H1 (cell line): ENCODE data around the gene BRD2. TPM values are rescaled to one million over a fixed set of nuclear protein-coding genes. Genes with fewer than 3 reads are reported as not detected.

Experiments
- CTCF ChIA-PET: fragments of 300-600 bp; sonication (Branson Sonifier 250); formaldehyde crosslinking; loops from one replicate; lab custom pipeline; 2021; ENCODE audit not compliant: partially characterized antibody; lab: Charles Lee
- POLR2A ChIA-PET: fragments of 300-600 bp; sonication (Branson Sonifier 250); formaldehyde crosslinking; loops from one replicate; lab custom pipeline; 2021; ENCODE audit warnings: inconsistent platforms; ENCODE audit not compliant: partially characterized antibody; lab: Charles Lee
- DNase-seq, 2 experiments: peaks; one replicate each; pipeline versions ENCODE4 v3.0.0 to v3.0.0-alpha.2; 2010 to 2022; ENCODE audit warnings: low spot score in 2 of 2, low read depth in 1 of 2, mixed read lengths in 1 of 2
- FAIRE-seq: peaks from 2 replicates; lab custom pipeline; 2011; peaks lifted over from hg19 to GRCh38; lab: Jason Lieb, UNC
- H2AFZ ChIP-seq: 2 replicates; pipeline ENCODE4 v1.8.1; 2012; ENCODE audit warnings: low read length, inconsistent platforms
- H2AK5ac ChIP-seq: 2 replicates; pipeline ENCODE4 v1.6.1; 2013; ENCODE audit warnings: low read depth, low read length
- H2BK120ac ChIP-seq: replicated peaks from 2 replicates; pipeline ENCODE3; 2013; ENCODE audit warnings: low read depth, low read length, inconsistent platforms
- H2BK12ac ChIP-seq: 2 replicates; pipeline ENCODE4 v1.6.1; 2013; ENCODE audit warnings: low read depth, low read length
- H2BK15ac ChIP-seq: 2 replicates; pipeline ENCODE4 v1.6.1; 2013; ENCODE audit warnings: low read length
- H2BK20ac ChIP-seq: 2 replicates; pipeline ENCODE4 v1.6.1; 2013; ENCODE audit warnings: low read length
- H2BK5ac ChIP-seq: 2 replicates; pipeline ENCODE4 v1.6.1; 2013; ENCODE audit warnings: low read depth, low read length
- H3K14ac ChIP-seq: 2 replicates; pipeline ENCODE4 v1.6.1; 2013; ENCODE audit warnings: inconsistent platforms; ENCODE audit not compliant: insufficient read length
- H3K18ac ChIP-seq: 2 replicates; pipeline ENCODE4 v1.6.1; 2013; ENCODE audit warnings: low read length; ENCODE audit errors: extremely low read depth
- H3K23ac ChIP-seq: 2 replicates; pipeline ENCODE4 v1.6.1; 2013; ENCODE audit warnings: inconsistent platforms; ENCODE audit not compliant: insufficient read length
- H3K23me2 ChIP-seq: 2 replicates; pipeline ENCODE4 v1.6.1; 2013; ENCODE audit warnings: low read depth, low read length
- H3K27ac ChIP-seq: 2 replicates; pipeline ENCODE4 v1.6.1; 2011; ENCODE audit warnings: low read depth, low read length, inconsistent platforms
- H3K27me3 ChIP-seq, 4 experiments: replicated peaks in 1 of 4; 1 replicate in 1 of 4; 2 replicates in 3 of 4; pipeline versions ENCODE4 v1.6.1 to v1.8.1; 2011 to 2013; ENCODE audit warnings: low read length in 3 of 4, mild to moderate bottlenecking in 3 of 4, inconsistent platforms in 2 of 4, mixed read lengths in 2 of 4, moderate library complexity in 1 of 4; ENCODE audit not compliant: control insufficient read depth in 3 of 4, insufficient read depth in 3 of 4; ENCODE audit errors: extremely low read depth in 1 of 4
- H3K36me3 ChIP-seq, 4 experiments: 2 replicates each; pipeline versions ENCODE4 v1.6.1 to v1.8.1; 2011 to 2013; ENCODE audit warnings: mild to moderate bottlenecking in 4 of 4, low read length in 3 of 4, moderate library complexity in 2 of 4, control low read depth in 1 of 4, inconsistent platforms in 1 of 4; ENCODE audit not compliant: insufficient read depth in 4 of 4, control insufficient read depth in 2 of 4
- H3K4ac ChIP-seq: replicated peaks from 2 replicates; pipeline ENCODE3; 2013; ENCODE audit warnings: low read length, low read depth, mixed read lengths, inconsistent platforms; ENCODE audit not compliant: insufficient read length
- H3K4me1 ChIP-seq, 4 experiments: replicated peaks in 1 of 4; 1 replicate in 1 of 4; 2 replicates in 3 of 4; pipeline versions ENCODE4 v1.6.1 to v1.8.1; 2011 to 2013; ENCODE audit warnings: low read length in 3 of 4, inconsistent platforms in 2 of 4, mixed read lengths in 1 of 4; ENCODE audit not compliant: insufficient read depth in 4 of 4, control insufficient read depth in 3 of 4
- H3K4me2 ChIP-seq, 2 experiments: 2 replicates each; pipeline versions ENCODE4 v1.6.1 to v1.8.1; 2011 to 2013; ENCODE audit warnings: low read depth in 2 of 2, low read length in 2 of 2, control low read depth in 1 of 2, inconsistent platforms in 1 of 2, mild to moderate bottlenecking in 1 of 2; ENCODE audit not compliant: insufficient read depth in 1 of 2
- H3K4me3 ChIP-seq, 4 experiments: fragments of 200-600, 300-600 bp in 1 of 4; sonication (generic), shearing (Covaris generic), sonication (Bioruptor Twin) in 1 of 4; 2 replicates each; pipeline versions ENCODE4 v1.5.1 to v1.8.1; 2011 to 2016; ENCODE audit warnings: low read length in 4 of 4, low read depth in 3 of 4, control low read depth in 2 of 4, inconsistent platforms in 2 of 4, mild to moderate bottlenecking in 2 of 4, mixed read lengths in 1 of 4, moderate library complexity in 1 of 4; ENCODE audit not compliant: insufficient read depth in 2 of 4; ENCODE audit errors: extremely low read depth in 1 of 4
- H3K56ac ChIP-seq: replicated peaks from 2 replicates; pipeline ENCODE3; 2013; ENCODE audit warnings: low read depth, mild to moderate bottlenecking, mixed read lengths, low read length, inconsistent platforms; ENCODE audit not compliant: insufficient read length
- H3K79me1 ChIP-seq: 2 replicates; pipeline ENCODE4 v1.6.1; 2013; ENCODE audit warnings: low read depth, low read length, control low read depth
- H3K79me2 ChIP-seq, 2 experiments: 2 replicates each; pipeline versions ENCODE4 v1.6.1 to v1.8.1; 2012 to 2013; ENCODE audit warnings: low read length in 2 of 2, mild to moderate bottlenecking in 2 of 2, inconsistent platforms in 1 of 2; ENCODE audit not compliant: insufficient read depth in 2 of 2, control insufficient read depth in 1 of 2
- H3K9ac ChIP-seq, 4 experiments: replicated peaks in 1 of 4; 1 replicate in 1 of 4; 2 replicates in 3 of 4; pipeline versions ENCODE4 v1.6.1 to v1.8.1; 2011 to 2013; ENCODE audit warnings: low read depth in 3 of 4, low read length in 3 of 4, control low read depth in 2 of 4, mild to moderate bottlenecking in 2 of 4, moderate library complexity in 2 of 4, inconsistent platforms in 1 of 4; ENCODE audit errors: extremely low read depth in 1 of 4
- H3K9me3 ChIP-seq, 2 experiments: 2 replicates each; pipeline versions ENCODE4 v1.6.1 to v1.8.1; 2012 to 2013; ENCODE audit warnings: mild to moderate bottlenecking in 2 of 2, moderate library complexity in 2 of 2, control low read depth in 1 of 2, inconsistent platforms in 1 of 2, low read depth in 1 of 2, low read length in 1 of 2, mixed read lengths in 1 of 2; ENCODE audit not compliant: insufficient read depth in 2 of 2
- H4K20me1 ChIP-seq, 2 experiments: replicated peaks in 1 of 2; 2 replicates each; pipeline versions ENCODE3 to v1.8.1; 2011 to 2013; ENCODE audit warnings: inconsistent platforms in 2 of 2, low read length in 2 of 2, mild to moderate bottlenecking in 1 of 2; ENCODE audit not compliant: insufficient read depth in 2 of 2, control insufficient read depth in 1 of 2
- H4K5ac ChIP-seq: 2 replicates; pipeline ENCODE4 v1.6.1; 2013; ENCODE audit warnings: low read length, low read depth, mixed read lengths, inconsistent platforms; ENCODE audit not compliant: insufficient read length
- H4K8ac ChIP-seq: 2 replicates; pipeline ENCODE4 v1.8.0; 2013; ENCODE audit warnings: mild to moderate bottlenecking, moderate library complexity, low read length, inconsistent platforms; ENCODE audit not compliant: insufficient read depth; ENCODE audit errors: extremely low read depth
- H4K91ac ChIP-seq: replicated peaks from 2 replicates; pipeline ENCODE3; 2013; ENCODE audit warnings: low read length, mixed read lengths, inconsistent platforms; ENCODE audit not compliant: insufficient read length
- BCL11A ChIP-seq, 2 experiments: IDR thresholded peaks; one replicate each; pipeline ENCODE4 v1.6.1; 2011; ENCODE audit warnings: low read depth in 2 of 2, low read length in 2 of 2, mild to moderate bottlenecking in 2 of 2
- CREB1 ChIP-seq: IDR thresholded peaks from 2 replicates; pipeline ENCODE4 v1.6.1; 2012; ENCODE audit warnings: inconsistent platforms
- CTCF ChIP-seq, 3 experiments: IDR thresholded peaks; 1 replicate in 2 of 3; 2 replicates in 1 of 3; pipeline versions ENCODE4 v1.5.1 to v1.6.1; 2011; ENCODE audit warnings: low read length in 3 of 3, mild to moderate bottlenecking in 3 of 3, inconsistent platforms in 2 of 3, low read depth in 1 of 3, moderate library complexity in 1 of 3; ENCODE audit not compliant: insufficient read depth in 1 of 3; ENCODE audit errors: control extremely low read depth in 1 of 3
- E2F6 ChIP-seq: IDR thresholded peaks from 2 replicates; pipeline ENCODE4 v1.6.1; 2012; ENCODE audit warnings: inconsistent platforms
- GABPA ChIP-seq: IDR thresholded peaks from 2 replicates; pipeline ENCODE4 v1.6.1; 2011; ENCODE audit warnings: mild to moderate bottlenecking, low read length, moderate library complexity, borderline replicate concordance; ENCODE audit not compliant: insufficient read depth
- JUND ChIP-seq: IDR thresholded peaks from 2 replicates; pipeline ENCODE4 v1.6.1; 2011; ENCODE audit warnings: mild to moderate bottlenecking, improper control_type of control experiment, low read length
- MAFK ChIP-seq: IDR thresholded peaks from 2 replicates; pipeline ENCODE4 v1.6.1; 2012; ENCODE audit warnings: low read depth, mild to moderate bottlenecking, improper control_type of control experiment, low read length
- PHF8 ChIP-seq: fragments of 200-600 bp; sonication (generic); conservative IDR thresholded peaks from 2 replicates; pipeline ENCODE4 v1.7.1; 2012; ENCODE audit warnings: low read depth, mild to moderate bottlenecking, inconsistent platforms, low read length, moderate library complexity
- POU5F1 ChIP-seq: IDR thresholded peaks from 2 replicates; pipeline ENCODE4 v1.6.1; 2011; ENCODE audit warnings: low read depth, mild to moderate bottlenecking, low read length, moderate library complexity
- SP2 ChIP-seq: IDR thresholded peaks from 2 replicates; pipeline ENCODE4 v1.6.1; 2012; ENCODE audit warnings: mild to moderate bottlenecking, low read length, inconsistent platforms
- ZNF274 ChIP-seq: IDR thresholded peaks from 2 replicates; pipeline ENCODE4 v1.7.0; 2012; ENCODE audit warnings: low read length, borderline replicate concordance; ENCODE audit errors: extremely low read depth
- WGBS, 2 experiments: shearing (Covaris generic) in 1 of 2; methylation state at CpG; one replicate each; pipeline versions ENCODE4 v1.1.6 to v1.1.7; 2013 to 2015; ENCODE audit warnings: low lambda C conversion rate in 2 of 2, mixed read lengths in 2 of 2, inconsistent platforms in 1 of 2, low coverage in 1 of 2, missing lambda C conversion rate in 1 of 2; ENCODE audit not compliant: insufficient replicate concordance in 2 of 2, insufficient coverage in 1 of 2, insufficient read length in 1 of 2; ENCODE audit errors: extremely low coverage in 1 of 2, missing lambda C conversion rate in 1 of 2; 5-methylcytosine and 5-hydroxymethylcytosine counted together
- polyA plus RNA-seq, 7 experiments: library from polyadenylated mRNA; depleted of rRNA in 3 of 7; stranded (reverse) in 5 of 7; unstranded in 2 of 7; fragments of >200 nt in 5 of 7; fragments of 200-250 nt in 2 of 7; gene quantifications; 1 replicate in 5 of 7; 2 replicates in 1 of 7; 4 replicates in 1 of 7; pipeline versions ENCODE4 v1.2.1 to v1.2.3, GENCODE V29; 2011 to 2013; ENCODE audit warnings: missing spikeins in 2 of 7, mixed read lengths in 2 of 7
- total RNA-seq: library from RNA; stranded (reverse); fragmentation: NEBNext Ultra II Directional; extraction: Animal tissue kit (Norgen Biotek cat#: 25700); gene quantifications from 2 replicates; pipeline ENCODE4 v1.2.1, GENCODE V29; 2021

BRD2 gene
- total and polyA plus RNA-seq, 2 of the 8 experiments (the other 6 are each of a cell fraction or from before 2014, with no cell fraction given) = 132 to 185 TPM

GRCh38 chr6:32956176-32956575 lies 12.2 kb upstream of the BRD2 start:
- Histone ChIP-seq H3K18ac (no peak overlapping the region), H3K4me3 (no peak overlapping the region), H3K4me2 (no peak overlapping the region), H3K79me1 (no peaks in the 10 kb centered on the region), H4K8ac (no peak overlapping the region), H3K9me3 (no peaks in the 10 kb centered on the region), H2BK5ac (no peak overlapping the region), H2BK20ac (no peak overlapping the region), H2BK15ac (no peak overlapping the region), H3K14ac (no peak overlapping the region), H3K79me2 (peaks cover 0 to 6% of the 10 kb centered on the region in 2 experiments; a peak in 3 of 4 replicates), H3K4ac (no peak overlapping the region), H3K23ac (no peak overlapping the region), H3K9ac (no peak overlapping the region), H2BK120ac (no peak overlapping the region), H2BK12ac (no peak overlapping the region), H3K4me1 (peaks cover 0 to 10% (median 3%) of the 10 kb centered on the region in 4 experiments; a peak in 5 of 7 replicates), H2AK5ac (no peak overlapping the region), H3K27me3 (no peaks in the 10 kb centered on the region; a peak in 1 of 7 replicates), H4K5ac (no peak overlapping the region), H3K27ac (no peak overlapping the region), H3K56ac (no peak overlapping the region), H4K91ac (no peak overlapping the region), H4K20me1 (peaks cover 0 to 9% of the 10 kb centered on the region in 2 experiments), H3K23me2 (0 out of 2 replicates have a peak, but pooled peaks cover 4% of the 10 kb centered on the region), H3K36me3 (no peaks in the 10 kb centered on the region), H2AFZ (no peak overlapping the region)
- DNase-seq = no peak
- POLR2A ChIA-PET = interaction anchor here (0.6 to 33.3 kb wide), 2 partner anchors 24 kb away, joined by 3 to 1158 read pairs; partner anchors contain the start of gene BRD2
- FAIRE-seq = no peak
- CTCF ChIA-PET = interaction anchor here (0.8 to 11.1 kb wide), 9 partner anchors 9 to 111 kb away, joined by 4 to 168 read pairs (median 22); partner anchors contain the start of genes BRD2 and HLA-DMB
- 83% methylated on average over 2 of the region's 2 CpGs; no CpG with 5 or more reads in 1 of the 2 experiments for WGBS, 2 experiments
- TF ChIP-seq GABPA (no peak), E2F6 (no peak), CTCF (IDR thresholded peaks at IDR 0.05; ENCODE audit: control extremely low read depth in 1 of 3, insufficient read depth in 1 of 3, low read depth in 1 of 3, low read length in 3 of 3) (no peak), BCL11A (IDR thresholded peaks at IDR 0.05; ENCODE audit: low read depth in 2 of 2, low read length in 2 of 2) (no peak), CREB1 (no peak), JUND (no peak), MAFK (no peak), PHF8 (no peak), ZNF274 (no peak), POU5F1 (no peak), SP2 (no peak)
